SK-N-SH treated with all-trans-retinoic acid at 6 μM for 48 hours (cell line): ENCODE results near the gene ZNF385C.

Experiments used
- ARNTL ChIP-seq: fragments of 450-650 bp; formaldehyde crosslinking; IDR thresholded peaks from 2 replicates; pipeline ENCODE4 v1.5.0; 2020; ENCODE audit warnings: low read depth, mild to moderate bottlenecking, moderate library complexity, borderline replicate concordance
- BACH2 ChIP-seq: fragments of 250-450 bp; sonication (Bioruptor Pico); IDR thresholded peaks from 2 replicates; pipeline ENCODE4 v1.9.0; 2021; ENCODE audit warnings: mild to moderate bottlenecking, borderline replicate concordance
- CSDC2 ChIP-seq: fragments of 250-450 bp; sonication (Bioruptor Pico); IDR thresholded peaks from 2 replicates; pipeline ENCODE4 v1.5.0; 2020; ENCODE audit warnings: mild to moderate bottlenecking, moderate library complexity
- OSR1 ChIP-seq: fragments of 250-450 bp; sonication (Bioruptor Pico); IDR thresholded peaks from 2 replicates; pipeline ENCODE4 v1.8.0; 2022; ENCODE audit warnings: moderate library complexity, mild to moderate bottlenecking, inconsistent platforms
- POU6F1 ChIP-seq: fragments of 250-450 bp; sonication (Bioruptor Pico); IDR thresholded peaks from 2 replicates; pipeline ENCODE4 v1.8.0; 2021; ENCODE audit warnings: low read depth, mild to moderate bottlenecking, moderate library complexity, borderline replicate concordance
- SNAI2 ChIP-seq: fragments of 250-450 bp; sonication (Bioruptor Pico); IDR thresholded peaks from 2 replicates; pipeline ENCODE4 v1.5.0; 2020; ENCODE audit warnings: mild to moderate bottlenecking, moderate library complexity
- TCF4 ChIP-seq: fragments of 250-450 bp; sonication (Bioruptor Pico); IDR thresholded peaks from 2 replicates; pipeline ENCODE4 v1.8.0; 2021; ENCODE audit warnings: mild to moderate bottlenecking, moderate library complexity, borderline replicate concordance
- ZC3H10 ChIP-seq: fragments of 250-450 bp; sonication (Bioruptor Pico); IDR thresholded peaks from 2 replicates; pipeline ENCODE4 v1.5.1; 2021; ENCODE audit warnings: mild to moderate bottlenecking, moderate library complexity
- ZFP3 ChIP-seq: fragments of 250-450 bp; sonication (Bioruptor Pico); IDR thresholded peaks from 2 replicates; pipeline ENCODE4 v1.5.0; 2020; ENCODE audit warnings: mild to moderate bottlenecking, moderate library complexity
- TF ChIP-seq, protein P1 (sequence below): fragments of 250-450 bp; sonication (Bioruptor Pico); IDR thresholded peaks from 2 replicates; pipeline ENCODE4 v1.8.0; 2020; ENCODE audit warnings: mild to moderate bottlenecking, moderate library complexity, borderline replicate concordance
- TF ChIP-seq, protein P2 (sequence below): fragments of 250-450 bp; sonication (Bioruptor Pico); IDR thresholded peaks from 2 replicates; pipeline ENCODE4 v1.5.0; 2020; ENCODE audit warnings: mild to moderate bottlenecking, moderate library complexity

DNA sequence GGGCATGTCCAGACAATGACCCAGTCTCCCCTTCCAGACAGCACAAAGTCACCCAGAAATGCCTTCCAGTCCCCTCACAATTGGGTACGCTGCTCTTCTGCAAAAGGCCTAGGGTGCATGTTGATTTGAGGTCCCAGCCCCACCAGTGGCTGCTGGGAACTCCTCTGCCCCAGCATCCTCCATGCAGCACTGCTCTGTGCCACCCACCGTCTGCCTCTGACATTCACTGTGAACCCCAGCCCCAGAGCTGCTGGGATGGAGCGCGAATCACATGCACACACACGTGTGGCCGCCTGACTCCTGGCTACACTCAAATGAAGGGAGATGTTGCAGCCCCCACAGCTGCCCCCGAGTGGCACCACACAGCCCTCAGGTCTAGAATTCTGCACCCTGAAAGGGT lies 46.6 kb downstream of the ZNF385C start:
- TF ChIP-seq SNAI2, result no peak
- TF ChIP-seq, protein P1, sequence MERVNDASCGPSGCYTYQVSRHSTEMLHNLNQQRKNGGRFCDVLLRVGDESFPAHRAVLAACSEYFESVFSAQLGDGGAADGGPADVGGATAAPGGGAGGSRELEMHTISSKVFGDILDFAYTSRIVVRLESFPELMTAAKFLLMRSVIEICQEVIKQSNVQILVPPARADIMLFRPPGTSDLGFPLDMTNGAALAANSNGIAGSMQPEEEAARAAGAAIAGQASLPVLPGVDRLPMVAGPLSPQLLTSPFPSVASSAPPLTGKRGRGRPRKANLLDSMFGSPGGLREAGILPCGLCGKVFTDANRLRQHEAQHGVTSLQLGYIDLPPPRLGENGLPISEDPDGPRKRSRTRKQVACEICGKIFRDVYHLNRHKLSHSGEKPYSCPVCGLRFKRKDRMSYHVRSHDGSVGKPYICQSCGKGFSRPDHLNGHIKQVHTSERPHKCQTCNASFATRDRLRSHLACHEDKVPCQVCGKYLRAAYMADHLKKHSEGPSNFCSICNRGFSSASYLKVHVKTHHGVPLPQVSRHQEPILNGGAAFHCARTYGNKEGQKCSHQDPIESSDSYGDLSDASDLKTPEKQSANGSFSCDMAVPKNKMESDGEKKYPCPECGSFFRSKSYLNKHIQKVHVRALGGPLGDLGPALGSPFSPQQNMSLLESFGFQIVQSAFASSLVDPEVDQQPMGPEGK (CRISPR knock-in tag), result no peak
- TF ChIP-seq ARNTL (CRISPR knock-in tag), result no peak
- no peak for TF ChIP-seq BACH2 (CRISPR knock-in tag)
- no peak for TF ChIP-seq POU6F1 (CRISPR knock-in tag)
- TF ChIP-seq ZFP3, result no peak
- TF ChIP-seq CSDC2 (CRISPR knock-in tag), result no peak
- no peak for TF ChIP-seq OSR1 (CRISPR knock-in tag)
- TF ChIP-seq TCF4 (CRISPR knock-in tag), result no peak
- TF ChIP-seq, protein P2, sequence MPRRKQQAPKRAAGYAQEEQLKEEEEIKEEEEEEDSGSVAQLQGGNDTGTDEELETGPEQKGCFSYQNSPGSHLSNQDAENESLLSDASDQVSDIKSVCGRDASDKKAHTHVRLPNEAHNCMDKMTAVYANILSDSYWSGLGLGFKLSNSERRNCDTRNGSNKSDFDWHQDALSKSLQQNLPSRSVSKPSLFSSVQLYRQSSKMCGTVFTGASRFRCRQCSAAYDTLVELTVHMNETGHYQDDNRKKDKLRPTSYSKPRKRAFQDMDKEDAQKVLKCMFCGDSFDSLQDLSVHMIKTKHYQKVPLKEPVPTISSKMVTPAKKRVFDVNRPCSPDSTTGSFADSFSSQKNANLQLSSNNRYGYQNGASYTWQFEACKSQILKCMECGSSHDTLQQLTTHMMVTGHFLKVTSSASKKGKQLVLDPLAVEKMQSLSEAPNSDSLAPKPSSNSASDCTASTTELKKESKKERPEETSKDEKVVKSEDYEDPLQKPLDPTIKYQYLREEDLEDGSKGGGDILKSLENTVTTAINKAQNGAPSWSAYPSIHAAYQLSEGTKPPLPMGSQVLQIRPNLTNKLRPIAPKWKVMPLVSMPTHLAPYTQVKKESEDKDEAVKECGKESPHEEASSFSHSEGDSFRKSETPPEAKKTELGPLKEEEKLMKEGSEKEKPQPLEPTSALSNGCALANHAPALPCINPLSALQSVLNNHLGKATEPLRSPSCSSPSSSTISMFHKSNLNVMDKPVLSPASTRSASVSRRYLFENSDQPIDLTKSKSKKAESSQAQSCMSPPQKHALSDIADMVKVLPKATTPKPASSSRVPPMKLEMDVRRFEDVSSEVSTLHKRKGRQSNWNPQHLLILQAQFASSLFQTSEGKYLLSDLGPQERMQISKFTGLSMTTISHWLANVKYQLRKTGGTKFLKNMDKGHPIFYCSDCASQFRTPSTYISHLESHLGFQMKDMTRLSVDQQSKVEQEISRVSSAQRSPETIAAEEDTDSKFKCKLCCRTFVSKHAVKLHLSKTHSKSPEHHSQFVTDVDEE, result no peak
- no peak for TF ChIP-seq ZC3H10 (CRISPR knock-in tag)
